Fibroblast of peridontal ligament (primary cell): ENCODE data around the gene NEK2.
"Not testable (repeated sequence)": the region's sequence is repeated elsewhere in the genome, so short reads cannot be mapped to it uniquely, and the experiment has no call there.

Source experiments
- DNase-seq: peaks from one replicate; pipeline ENCODE4 v3.0.0-alpha.2; 2010; ENCODE audit errors: extremely low read depth

Gene NEK2

DNA sequence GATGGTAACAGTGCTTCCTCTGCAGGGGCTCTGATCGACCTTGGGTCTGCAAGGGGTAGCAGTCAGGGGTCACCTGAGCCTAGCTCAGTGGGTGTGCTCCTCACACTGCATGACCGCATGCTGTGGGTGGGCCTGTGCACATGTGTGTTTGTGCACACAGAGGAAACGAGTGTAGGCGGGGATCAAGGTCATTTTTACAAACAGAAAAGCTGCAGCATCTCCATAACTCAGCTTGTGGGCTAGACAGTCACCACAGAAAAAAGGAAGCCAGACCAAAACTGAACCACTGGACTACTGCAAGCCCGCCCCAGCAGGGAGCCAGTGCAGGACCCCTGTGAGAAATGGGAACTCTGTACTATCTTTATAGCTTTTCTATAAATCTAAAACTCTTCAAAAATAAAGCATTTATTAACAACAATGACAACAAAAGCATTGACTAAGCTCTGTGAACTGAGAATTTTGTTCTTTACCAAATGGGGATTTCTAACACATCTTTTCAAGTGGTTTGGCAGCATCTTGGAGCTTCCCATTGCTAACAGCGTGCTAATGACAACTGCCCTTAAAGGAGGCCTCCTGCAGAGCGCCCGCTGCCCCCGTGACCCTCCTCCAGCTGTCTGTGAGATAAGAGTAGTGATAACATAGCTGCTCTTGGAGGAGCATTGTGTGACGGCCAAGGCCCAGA lies 19.9 kb upstream of the NEK2 start:
- no peak for DNase-seq

DNA sequence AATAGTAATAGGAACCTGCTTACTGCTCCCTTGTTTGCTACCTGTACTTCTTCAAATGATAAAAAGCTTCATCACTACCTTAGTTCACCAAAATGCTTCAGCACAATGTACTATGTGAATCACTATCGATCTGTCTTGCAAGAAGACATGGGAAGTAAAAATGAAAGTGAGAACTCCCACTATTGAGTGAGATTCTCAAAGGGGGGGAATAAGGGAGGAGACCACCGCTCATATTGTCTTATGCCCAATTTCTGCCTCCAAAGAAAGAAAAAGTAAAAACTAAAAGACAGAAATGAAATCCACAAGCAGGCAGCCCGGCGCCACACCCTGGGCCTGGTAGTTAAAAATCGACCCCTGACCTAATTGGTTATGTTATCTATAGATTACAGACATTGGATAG lies 18.5 kb upstream of the NEK2 start:
- DNase-seq, result not testable (repeated sequence)

GRCh38 chr1:211688421-211688820 lies 13.0 kb upstream of the NEK2 start:
- no peak for DNase-seq

- no peak for DNase-seq
Measured at GRCh38 chr1:211687462-211688215, 12.2 kb upstream of the NEK2 start.

GRCh38 chr1:211685823-211686222 lies 10.4 kb upstream of the NEK2 start:
- peak; percentile 8 for DNase-seq

DNA sequence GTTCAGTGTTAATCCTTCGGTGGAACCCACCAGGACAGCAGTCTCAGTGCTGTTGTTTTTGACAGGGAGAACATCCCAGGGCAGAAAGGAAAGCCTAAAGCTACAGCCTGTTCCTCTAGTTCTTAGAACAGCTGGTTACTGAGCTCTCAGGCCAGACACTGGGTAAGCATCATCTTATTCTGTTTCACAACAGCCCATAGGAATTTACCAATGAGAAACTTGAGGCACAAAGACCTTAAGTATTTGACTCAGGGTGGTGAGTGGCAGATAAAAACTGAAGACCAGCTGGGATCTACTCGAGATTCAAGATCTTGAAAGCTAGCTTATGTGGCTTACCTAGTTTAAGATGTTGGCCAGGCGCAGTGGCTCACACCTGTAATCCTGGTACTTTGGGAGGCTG lies 9.4 kb upstream of the NEK2 start:
- peak; percentile 42 for DNase-seq

DNA sequence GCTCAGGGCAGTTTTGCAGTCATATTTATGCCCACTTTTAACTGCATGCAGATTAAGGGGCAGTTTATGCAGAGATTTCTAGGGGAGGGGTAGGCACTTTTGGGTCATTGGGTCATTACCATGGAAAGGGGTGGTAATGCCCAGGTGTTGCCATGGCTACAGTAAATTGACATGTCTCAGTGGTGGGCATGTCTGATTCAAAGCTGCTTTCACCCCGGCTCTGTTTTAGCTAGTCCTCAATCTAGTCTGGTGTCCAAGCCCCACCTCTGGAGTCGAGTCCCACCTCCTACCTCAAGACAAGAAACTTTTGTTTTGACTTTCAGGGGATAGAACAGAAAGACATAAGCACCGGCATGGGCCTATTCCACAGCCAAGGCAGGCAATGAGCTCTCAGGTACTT lies 8.9 kb upstream of the NEK2 start:
- no peak for DNase-seq

DNA sequence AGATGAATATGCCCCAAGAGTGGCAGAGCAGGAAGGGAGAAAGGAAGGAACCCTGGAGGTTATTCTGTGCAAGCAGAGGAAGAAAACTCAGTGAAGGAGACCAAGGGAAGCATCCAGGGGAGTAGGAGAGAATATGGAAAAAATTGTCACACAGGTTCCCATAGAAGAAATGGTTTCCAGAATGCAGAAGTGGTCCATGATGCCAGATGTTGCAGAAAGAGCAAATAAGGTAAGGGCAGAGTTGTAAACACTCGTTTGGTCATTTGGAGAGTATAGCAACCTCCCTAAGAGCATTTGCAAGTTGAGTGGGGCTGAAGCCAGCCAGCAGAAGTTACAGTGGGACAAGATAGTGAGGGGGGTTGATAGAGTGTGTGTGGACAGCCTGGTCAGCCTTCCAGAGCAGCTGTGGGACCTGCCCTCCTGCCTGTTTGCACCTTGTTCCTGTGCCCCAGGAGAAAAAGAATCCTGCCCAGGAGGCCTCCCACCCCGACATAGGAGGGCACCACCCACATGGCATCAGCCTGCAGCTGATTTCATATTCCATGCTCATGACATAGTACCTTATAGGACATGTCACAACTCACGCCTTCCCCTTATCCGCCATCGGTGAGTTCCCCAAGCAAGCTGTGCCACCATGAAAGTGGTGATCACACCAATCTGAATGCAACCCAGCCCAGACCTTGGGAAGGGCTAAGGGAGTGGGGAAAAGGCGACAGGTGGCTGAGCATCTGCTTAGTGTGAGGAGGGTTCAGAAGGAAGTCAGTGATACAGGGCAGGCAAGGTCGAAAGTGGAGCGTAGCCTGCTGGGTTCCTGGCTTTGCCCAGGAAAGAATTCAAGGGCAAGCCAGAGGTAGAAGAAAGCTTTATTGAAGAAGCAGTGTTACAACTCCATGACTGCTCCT lies 8.2 kb upstream of the NEK2 start:
- DNase-seq, result no peak

- DNase-seq, result not testable (repeated sequence)
Measured at GRCh38 chr1:211682186-211682585, 6.8 kb upstream of the NEK2 start.

GRCh38 chr1:211680752-211681327 lies 5.4 kb upstream of the NEK2 start:
- peak; percentile 90 for DNase-seq

GRCh38 chr1:211677659-211678058 lies 2.2 kb upstream of the NEK2 start:
- DNase-seq, result no peak

GRCh38 chr1:211676761-211677160 lies 1.3 kb upstream of the NEK2 start:
- DNase-seq, result no peak

DNA sequence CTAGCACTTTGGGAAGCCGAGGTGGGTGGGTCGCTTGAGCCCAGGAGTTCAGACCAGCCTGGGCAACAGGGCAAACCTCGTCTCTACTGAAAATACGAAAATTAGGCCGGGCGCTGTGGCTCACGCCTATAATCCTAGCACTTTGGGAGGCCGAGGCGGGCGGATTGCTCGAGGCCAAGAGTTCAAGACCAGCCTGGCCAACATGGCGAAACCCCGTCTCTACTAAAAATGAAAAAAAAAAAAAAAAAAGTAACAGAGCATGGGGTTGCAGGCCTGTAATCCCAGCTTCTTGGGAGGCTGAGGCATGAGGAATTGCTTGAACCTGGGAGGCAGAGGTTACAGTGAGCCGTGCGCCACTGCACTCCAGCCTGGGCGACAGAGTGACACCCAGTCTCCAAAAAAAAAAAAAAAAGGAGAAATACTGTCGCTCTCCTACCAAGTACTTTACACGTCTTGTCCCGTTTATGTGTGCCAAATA lies 724 bp upstream of the NEK2 start:
- no peak for DNase-seq

DNA sequence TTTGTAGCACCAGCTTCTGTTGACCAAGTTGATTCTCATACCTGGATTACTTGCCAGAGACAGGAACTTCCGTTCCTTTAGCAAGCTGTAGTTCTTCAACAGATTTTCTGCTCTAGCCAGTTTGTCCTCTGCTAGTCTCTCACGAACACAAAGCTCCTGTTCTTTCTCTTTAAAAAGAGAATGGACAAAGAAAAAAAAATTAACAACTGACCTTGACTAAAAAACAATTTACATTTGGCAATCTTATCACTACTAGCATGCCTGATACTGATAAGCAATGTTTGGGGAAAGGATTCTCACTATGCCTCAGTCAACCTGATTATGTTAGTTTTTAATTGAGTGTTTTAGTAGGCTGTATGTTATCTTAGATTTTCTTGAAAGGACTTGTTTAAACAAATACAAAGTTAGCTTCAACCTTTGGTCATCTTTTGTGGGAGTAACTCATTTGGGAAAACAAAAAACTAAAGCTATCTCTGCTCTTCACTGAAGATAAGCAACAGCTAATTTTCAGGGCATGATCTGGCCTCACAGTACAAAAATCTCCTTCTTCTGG lies 8.3 kb downstream of the NEK2 start:
- no peak for DNase-seq

DNA sequence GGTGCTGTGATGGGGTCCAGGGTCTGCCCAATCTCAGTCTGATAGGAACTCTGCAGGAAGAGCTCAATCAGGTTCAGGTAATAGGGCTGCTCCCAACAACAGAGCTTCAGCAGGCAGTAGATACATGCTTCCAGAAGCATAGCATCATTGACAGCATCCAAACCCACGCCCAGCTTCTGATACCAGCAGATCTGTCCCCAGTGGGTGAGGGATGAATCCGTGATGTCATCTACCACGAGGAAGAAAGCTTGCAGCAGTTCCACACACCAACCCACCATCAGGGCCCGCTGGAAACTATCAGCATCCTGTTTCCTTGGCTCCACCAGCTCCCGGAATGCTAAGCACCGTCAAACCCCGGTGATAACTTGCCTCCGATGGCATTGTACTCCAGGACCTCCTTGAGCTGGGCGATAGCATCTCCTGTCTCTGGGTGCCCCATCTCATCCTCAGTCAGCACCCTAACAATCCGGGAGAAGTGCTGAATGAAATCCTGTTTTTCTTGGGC lies 14.7 kb downstream of the NEK2 start:
- no peak for DNase-seq

DNA sequence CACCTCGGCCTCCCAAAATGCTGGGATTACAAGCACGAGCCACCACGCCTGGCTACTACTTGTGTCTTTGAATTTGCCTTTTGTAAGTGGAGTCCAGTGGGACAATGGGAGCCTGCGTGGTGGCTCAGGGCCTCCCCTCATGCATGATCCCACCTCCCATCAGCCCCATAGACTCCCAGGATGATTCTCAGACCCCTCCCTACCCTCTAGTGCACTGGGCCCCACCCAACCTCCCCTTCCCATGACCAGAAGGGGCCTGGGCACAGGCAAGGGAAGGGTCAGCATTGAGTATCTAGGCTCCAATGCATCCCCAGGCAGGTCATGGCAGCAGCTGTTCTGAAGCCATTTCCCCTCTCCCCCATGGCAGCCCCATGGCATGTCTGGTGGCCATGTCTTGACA lies 18.7 kb downstream of the NEK2 start:
- DNase-seq, result no peak

DNA sequence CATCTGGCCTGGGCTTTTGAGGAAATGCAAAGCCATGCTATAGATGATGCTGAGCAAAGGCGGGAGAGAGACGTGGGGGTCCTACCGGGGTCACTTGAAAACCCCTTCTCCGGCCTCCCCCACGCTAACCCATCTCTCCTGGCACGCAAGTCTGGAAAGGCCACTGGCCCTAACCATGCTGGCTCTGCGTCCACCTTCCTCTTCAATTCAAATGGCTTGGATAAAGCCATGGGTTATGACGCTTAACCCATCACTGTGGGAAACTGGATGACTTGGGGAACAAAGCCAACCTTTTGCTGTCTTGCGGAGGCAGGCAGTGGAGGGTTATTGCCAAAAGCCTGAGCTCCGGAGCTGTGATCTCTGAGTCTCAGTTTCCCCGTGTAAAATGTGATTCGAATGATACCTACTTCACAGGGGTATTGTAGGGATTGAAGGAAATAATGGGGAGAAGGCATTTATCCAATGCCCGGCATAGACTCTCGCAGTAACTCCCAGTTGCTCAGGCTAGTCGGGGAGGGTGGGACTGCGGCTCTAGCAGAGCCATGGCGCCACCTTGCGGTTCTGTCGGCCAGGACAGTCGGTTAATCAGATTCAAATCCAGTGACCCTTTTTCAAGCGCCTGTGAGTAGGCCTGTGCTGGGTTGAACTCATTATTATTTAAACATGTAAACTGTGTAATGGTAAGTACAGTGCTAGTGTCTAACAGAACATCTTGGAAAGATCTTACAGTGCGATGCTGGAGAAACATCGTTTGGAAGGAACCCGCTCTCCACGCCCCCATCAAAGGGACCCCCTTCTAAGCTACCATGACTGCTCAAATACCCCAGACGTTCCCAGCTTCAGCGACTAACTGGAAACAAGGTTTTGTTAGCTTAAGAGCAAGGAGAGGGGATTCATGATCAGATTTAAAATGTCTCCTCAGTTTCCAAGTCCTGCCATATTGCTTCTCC lies 20.3 kb downstream of the NEK2 start:
- DNase-seq, result peak; percentile 90

DNA sequence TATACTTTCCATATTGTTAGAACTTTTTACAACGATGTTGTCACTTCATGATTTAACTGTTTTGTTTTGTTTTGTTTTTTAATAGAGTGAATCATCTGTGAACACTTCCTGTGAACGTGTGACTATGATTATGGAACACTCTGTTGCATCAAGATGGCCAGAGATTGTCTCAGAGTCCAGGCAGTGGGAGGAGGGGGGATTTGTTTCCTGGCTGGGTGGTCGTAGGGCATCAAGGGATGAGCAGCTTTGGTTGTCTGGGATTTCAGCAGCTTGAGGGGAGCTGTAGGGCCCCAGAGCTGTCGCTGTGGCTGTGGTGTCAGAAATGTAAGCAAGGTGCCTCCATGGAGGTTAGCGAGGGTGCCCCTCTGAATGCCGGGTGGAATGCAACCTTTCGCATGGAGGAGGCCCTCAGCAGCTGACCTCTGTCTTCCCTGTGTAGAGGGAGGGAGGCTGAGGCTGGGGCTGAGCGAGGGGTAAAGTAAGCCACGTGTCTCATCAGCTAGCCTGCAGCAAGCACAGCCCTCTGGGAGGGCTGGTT lies 21.4 kb downstream of the NEK2 start:
- peak; percentile 32 for DNase-seq

DNA sequence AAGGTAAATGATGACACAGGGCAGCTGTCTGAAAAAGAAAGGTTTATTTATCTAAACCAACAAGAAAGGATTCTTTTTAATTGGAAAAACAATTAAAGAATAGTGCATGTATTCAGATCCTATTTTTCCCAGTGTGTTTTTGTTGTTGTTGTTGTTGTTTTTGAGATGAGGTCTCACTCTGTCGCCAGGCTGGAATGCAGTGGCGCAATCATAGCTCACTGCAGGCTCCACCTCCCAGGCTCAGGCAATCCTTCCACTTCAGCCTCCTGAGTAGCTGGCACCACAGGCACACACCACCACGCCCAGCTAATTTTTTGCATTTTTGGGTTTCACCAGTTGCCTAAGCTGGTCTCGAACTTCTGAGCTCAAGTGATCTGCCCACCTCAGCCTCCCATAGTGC lies 22.1 kb downstream of the NEK2 start:
- no peak for DNase-seq

DNA sequence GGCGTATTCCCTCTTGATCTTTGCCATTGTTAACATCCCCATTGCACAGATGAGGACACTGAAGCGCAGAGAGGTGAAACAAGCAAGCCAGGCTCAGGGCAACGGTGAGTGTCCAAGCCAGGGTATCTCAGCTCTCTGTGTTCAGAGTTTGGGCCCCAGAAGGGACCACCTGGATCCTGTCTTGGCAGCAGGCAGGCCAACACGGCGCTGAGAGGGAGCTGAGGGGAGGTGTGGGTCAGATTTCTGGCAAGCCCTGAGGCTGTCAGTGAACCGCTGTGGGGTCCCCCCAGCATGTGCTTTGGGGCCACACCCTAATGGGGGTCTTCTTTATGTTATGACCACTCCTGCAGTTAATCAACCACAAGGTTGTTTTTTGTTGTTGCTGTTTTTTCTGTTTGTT lies 23.1 kb downstream of the NEK2 start:
- no peak for DNase-seq
